HEK293 (cell line): Measurements from ENCODE around the gene PIERCE2.

Experiments
- CTCF ChIA-PET: fragments of 350-600 bp; formaldehyde crosslinking; extraction: SDS; loops from one replicate; lab custom pipeline; 2021; ENCODE audit warnings: antibody characterized with exemption; lab: Yijun Ruan, JAX
- POLR2A ChIA-PET: fragments of 300-600 bp; formaldehyde crosslinking; extraction: SDS; loops from one replicate; lab custom pipeline; 2020; ENCODE audit warnings: antibody characterized with exemption, inconsistent platforms; lab: Yijun Ruan, JAX
- H3K27ac ChIP-seq: fragments of 200-500 bp; sonication (Bioruptor generic); 2 replicates; pipeline ENCODE4 v1.5.1; 2014; ENCODE audit warnings: low read depth, low read length, control low read depth, inconsistent platforms; ENCODE audit errors: extremely low read depth
- H3K36me3 ChIP-seq, 2 experiments: fragments of 200-500 bp in 1 of 2; sonication (Bioruptor generic) in 1 of 2; 1 replicate in 1 of 2; 2 replicates in 1 of 2; pipeline ENCODE4 v1.5.1; 2014 to 2017; ENCODE audit warnings: inconsistent platforms in 2 of 2, low read length in 2 of 2; ENCODE audit not compliant: control insufficient read depth in 2 of 2, insufficient read depth in 1 of 2
- H3K4me1 ChIP-seq: fragments of 200-500 bp; sonication (Bioruptor generic); 2 replicates; pipeline ENCODE4 v1.5.1; 2014; ENCODE audit warnings: mild to moderate bottlenecking, low read length, inconsistent platforms; ENCODE audit not compliant: control insufficient read depth, insufficient read depth
- H3K4me3 ChIP-seq: 2 replicates; pipeline ENCODE4 v1.5.1; 2011; ENCODE audit warnings: low read depth, mild to moderate bottlenecking, control low read depth, low read length, moderate library complexity
- H3K9me3 ChIP-seq: fragments of 200-500 bp; sonication (Bioruptor generic); 2 replicates; pipeline ENCODE4 v1.5.1; 2014; ENCODE audit warnings: low read depth, low read length, inconsistent platforms; ENCODE audit not compliant: control insufficient read depth, insufficient read depth
- CTCF ChIP-seq: fragments of 450-650 bp; formaldehyde crosslinking; IDR thresholded peaks from 2 replicates; pipeline ENCODE4 v1.5.1; 2016; ENCODE audit warnings: missing biosample characterization, missing genetic modification characterization
- GLIS1 ChIP-seq: fragments of 450-650 bp; formaldehyde crosslinking; IDR thresholded peaks from 2 replicates; pipeline ENCODE4 v1.5.1; 2016; ENCODE audit warnings: missing biosample characterization, missing genetic modification characterization
- HOXA7 ChIP-seq: sonication (generic); formaldehyde crosslinking; IDR thresholded peaks from 2 replicates; pipeline ENCODE4 v1.8.1; 2022; ENCODE audit warnings: missing genetic modification reagents, borderline replicate concordance
- KLF9 ChIP-seq: fragments of 450-650 bp; formaldehyde crosslinking; IDR thresholded peaks from 2 replicates; pipeline ENCODE4 v1.5.1; 2016; ENCODE audit warnings: missing biosample characterization, missing genetic modification characterization, low read depth
- SCRT2 ChIP-seq: fragments of 450-650 bp; formaldehyde crosslinking; IDR thresholded peaks from 2 replicates; pipeline ENCODE4 v1.5.1; 2016; ENCODE audit warnings: missing biosample characterization, missing genetic modification characterization
- YY2 ChIP-seq: fragments of 450-650 bp; formaldehyde crosslinking; IDR thresholded peaks from 2 replicates; pipeline ENCODE4 v1.5.1; 2016; ENCODE audit warnings: missing biosample characterization, missing genetic modification characterization
- ZBTB1 ChIP-seq: fragments of 450-650 bp; formaldehyde crosslinking; IDR thresholded peaks from 2 replicates; pipeline ENCODE4 v1.5.1; 2016; ENCODE audit warnings: missing biosample characterization, missing genetic modification characterization
- ZBTB10 ChIP-seq: fragments of 450-650 bp; formaldehyde crosslinking; IDR thresholded peaks from 2 replicates; pipeline ENCODE4 v1.5.1; 2016; ENCODE audit warnings: missing biosample characterization, missing genetic modification characterization
- ZNF16 ChIP-seq: fragments of 450-650 bp; formaldehyde crosslinking; IDR thresholded peaks from 2 replicates; pipeline ENCODE4 v1.5.1; 2016; ENCODE audit warnings: low read depth, missing biosample characterization, missing genetic modification characterization
- ZNF184 ChIP-seq: fragments of 450-650 bp; IDR thresholded peaks from 2 replicates; pipeline ENCODE4 v1.5.1; 2018; ENCODE audit warnings: missing biosample characterization, mild to moderate bottlenecking, missing genetic modification characterization
- ZNF2 ChIP-seq: fragments of 450-650 bp; formaldehyde crosslinking; IDR thresholded peaks from 2 replicates; pipeline ENCODE4 v1.5.1; 2016; ENCODE audit warnings: missing biosample characterization, missing genetic modification characterization
- ZNF211 ChIP-seq: fragments of 450-650 bp; formaldehyde crosslinking; IDR thresholded peaks from 2 replicates; pipeline ENCODE4 v1.5.1; 2016; ENCODE audit warnings: low read depth, missing biosample characterization, missing genetic modification characterization
- ZNF335 ChIP-seq: fragments of 450-650 bp; formaldehyde crosslinking; conservative IDR thresholded peaks from 2 replicates; pipeline ENCODE4 v1.5.1; 2016; ENCODE audit warnings: missing biosample characterization, missing genetic modification characterization
- ZNF354C ChIP-seq: fragments of 450-650 bp; formaldehyde crosslinking; IDR thresholded peaks from 2 replicates; pipeline ENCODE4 v1.5.1; 2016; ENCODE audit warnings: missing biosample characterization, missing genetic modification characterization, low read depth, borderline replicate concordance
- ZNF366 ChIP-seq: fragments of 450-650 bp; formaldehyde crosslinking; conservative IDR thresholded peaks from 2 replicates; pipeline ENCODE4 v1.5.1; 2016; ENCODE audit warnings: missing biosample characterization, missing genetic modification characterization
- ZNF391 ChIP-seq: fragments of 450-650 bp; formaldehyde crosslinking; IDR thresholded peaks from 2 replicates; pipeline ENCODE4 v1.5.1; 2016; ENCODE audit warnings: low read depth, missing biosample characterization, missing genetic modification characterization, borderline replicate concordance
- ZNF426 ChIP-seq: fragments of 450-650 bp; formaldehyde crosslinking; IDR thresholded peaks from 2 replicates; pipeline ENCODE4 v1.5.1; 2017; ENCODE audit warnings: missing biosample characterization, missing genetic modification characterization, mild to moderate bottlenecking, inconsistent platforms, moderate library complexity
- ZNF558 ChIP-seq: fragments of 450-650 bp; formaldehyde crosslinking; IDR thresholded peaks from 2 replicates; pipeline ENCODE4 v1.5.1; 2016; ENCODE audit warnings: missing biosample characterization, missing genetic modification characterization
- ZNF624 ChIP-seq: fragments of 450-650 bp; formaldehyde crosslinking; IDR thresholded peaks from 2 replicates; pipeline ENCODE4 v1.5.1; 2017; ENCODE audit warnings: missing biosample characterization, missing genetic modification characterization
- ZNF626 ChIP-seq: fragments of 450-650 bp; sonication (Bioruptor Pico); formaldehyde crosslinking; IDR thresholded peaks from 2 replicates; pipeline ENCODE4 v1.5.1; 2018; ENCODE audit warnings: missing biosample characterization, missing genetic modification characterization, inconsistent platforms
- ZNF629 ChIP-seq: fragments of 450-650 bp; formaldehyde crosslinking; IDR thresholded peaks from 2 replicates; pipeline ENCODE4 v1.5.1; 2017; ENCODE audit warnings: missing biosample characterization, missing genetic modification characterization
- ZNF639 ChIP-seq: fragments of 450-650 bp; formaldehyde crosslinking; IDR thresholded peaks from 2 replicates; pipeline ENCODE4 v1.5.1; 2016; ENCODE audit warnings: missing biosample characterization, missing genetic modification characterization
- ZNF701 ChIP-seq: fragments of 450-650 bp; formaldehyde crosslinking; IDR thresholded peaks from 2 replicates; pipeline ENCODE4 v1.5.1; 2016; ENCODE audit warnings: missing biosample characterization, missing genetic modification characterization
- ZNF777 ChIP-seq: fragments of 450-650 bp; formaldehyde crosslinking; IDR thresholded peaks from 2 replicates; pipeline ENCODE4 v1.5.1; 2017; ENCODE audit warnings: missing biosample characterization, missing genetic modification characterization, borderline replicate concordance

PIERCE2 gene

GRCh38 chr15:55387027-55387426, 21.3 kb upstream of the PIERCE2 start (continued):
- TF ChIP-seq ZBTB1 (tag by site-specific recombination) (no peak), ZNF366 (tag by site-specific recombination) (no peak), ZNF701 (tag by site-specific recombination) (no peak), ZNF624 (tag by site-specific recombination) (no peak), ZNF16 (tag by site-specific recombination) (no peak), ZNF391 (tag by site-specific recombination) (no peak), ZNF426 (tag by site-specific recombination) (no peak), KLF9 (tag by site-specific recombination) (no peak), ZNF211 (no peak)

GRCh38 chr15:55389264-55389607, 19.1 kb upstream of the PIERCE2 start:
- ChIA-PET CTCF (no interaction called here), POLR2A (no interaction called here)
- no peak overlapping the region for H3K4me3 ChIP-seq
- TF ChIP-seq ZNF211 (no peak), GLIS1 (tag by site-specific recombination) (no peak), ZNF558 (tag by site-specific recombination) (no peak), ZNF777 (tag by site-specific recombination) (no peak), ZNF639 (tag by site-specific recombination) (no peak), ZNF626 (no peak), CTCF (tag by site-specific recombination) (no peak), YY2 (tag by site-specific recombination) (no peak), ZNF335 (tag by site-specific recombination) (no peak), ZNF2 (tag by site-specific recombination) (no peak), ZNF184 (tag by site-specific recombination) (no peak), ZNF354C (tag by site-specific recombination) (no peak)
- no peak overlapping the region for H3K27ac ChIP-seq
- H3K4me1 ChIP-seq, result peaks cover 2% of the 10 kb centered on the region; the same call in 1 of the 2 replicates
- H3K36me3 ChIP-seq, result peaks cover 4 to 5% of the 10 kb centered on the region in 2 experiments; a peak in 2 of 3 replicates
- no peaks in the 10 kb centered on the region for H3K9me3 ChIP-seq

- no peak for TF ChIP-seq ZBTB10 (tag by site-specific recombination)
- TF ChIP-seq SCRT2 (tag by site-specific recombination), result 0 out of 2 replicates have a peak, but pooled peaks have one; percentile 32
- TF ChIP-seq HOXA7 (CRISPR knock-in tag), result no peak
- TF ChIP-seq ZNF629, result no peak
- TF ChIP-seq, all 188 proteins: peak for 1
- CTCF ChIA-PET, result interaction anchor here (0.6 kb wide), 1 partner anchor 177 kb away, joined by 4 read pairs; no protein-coding TSS in a partner anchor
- POLR2A ChIA-PET, result no interaction called here
- Histone ChIP-seq H3K36me3 (no peaks in the 10 kb centered on the region; a peak in 1 of 3 replicates), H3K4me1 (peaks cover 9% of the 10 kb centered on the region; the same call in 1 of the 2 replicates), H3K9me3 (no peaks in the 10 kb centered on the region), H3K27ac (no peak overlapping the region), H3K4me3 (no peak overlapping the region)
Measured at GRCh38 chr15:55394694-55395093, 13.6 kb upstream of the PIERCE2 start.
